Stimulated activated CD4-positive, alpha-beta T cell treated with anti-CD3 and anti-CD28 coated beads, Interleukin-15, amount 100 ng/mL, for 48 hours (primary cell): ENCODE measurements around the gene AOC1.

Source experiments
- DNase-seq, 2 donors: peaks; one replicate each; pipeline ENCODE4 v3.0.0-alpha.2; 2020; ENCODE audit warnings: low read depth in 2 of 2

Gene AOC1

DNA sequence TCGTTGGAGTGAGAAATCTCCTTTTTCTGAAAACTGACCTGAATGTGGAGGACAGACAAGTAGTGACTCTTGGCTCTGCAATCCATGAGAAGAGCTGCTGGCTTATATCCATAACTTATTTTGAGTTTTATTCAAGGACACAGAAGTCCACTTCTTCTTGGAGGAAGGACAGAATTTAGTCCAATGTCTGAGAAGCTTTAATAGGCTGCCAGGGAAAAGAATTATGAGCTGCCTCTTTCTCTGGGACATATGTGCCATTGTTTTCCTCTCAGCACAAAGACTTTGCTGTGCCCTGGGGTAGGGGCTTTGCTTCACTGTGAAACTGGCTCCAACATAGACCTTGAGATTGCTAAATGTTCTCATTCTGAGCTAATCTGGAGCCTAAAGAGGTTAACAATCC, 20.5 kb upstream of the AOC1 start:
- DNase-seq: no peak

- no peak for DNase-seq
Measured at GRCh38 chr7:150835019-150835418, 17.3 kb upstream of the AOC1 start.

DNA sequence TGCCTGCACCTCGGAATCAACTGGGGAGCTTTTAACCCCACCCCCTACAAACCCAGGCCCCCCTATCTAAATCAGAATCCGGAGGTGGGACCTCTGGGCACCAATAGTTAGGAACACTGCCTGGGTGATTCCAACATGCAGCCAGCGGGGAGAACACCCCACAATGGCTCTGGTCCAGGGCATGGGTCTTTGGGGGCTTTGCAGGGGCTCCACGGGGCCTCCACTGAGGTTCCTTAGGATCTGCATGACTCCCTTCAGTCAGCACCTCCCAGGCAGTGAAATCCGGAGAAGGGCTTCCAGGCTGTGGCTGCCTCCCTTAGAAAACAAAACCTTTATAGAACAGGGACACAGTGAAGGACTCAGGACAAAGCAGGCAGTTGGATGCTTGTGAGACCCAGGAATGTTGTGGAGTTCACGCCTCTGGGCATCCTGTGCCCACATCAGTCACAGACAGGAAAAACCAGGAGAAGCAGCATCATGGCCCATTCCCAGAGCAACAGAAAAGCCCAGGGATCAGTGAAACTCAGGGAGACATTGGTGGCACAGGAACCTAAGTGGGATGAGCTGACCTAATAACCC, 16.5 kb upstream of the AOC1 start:
- no peak for DNase-seq

GRCh38 chr7:150838965-150839650, 13.2 kb upstream of the AOC1 start:
- no peak for DNase-seq

DNA sequence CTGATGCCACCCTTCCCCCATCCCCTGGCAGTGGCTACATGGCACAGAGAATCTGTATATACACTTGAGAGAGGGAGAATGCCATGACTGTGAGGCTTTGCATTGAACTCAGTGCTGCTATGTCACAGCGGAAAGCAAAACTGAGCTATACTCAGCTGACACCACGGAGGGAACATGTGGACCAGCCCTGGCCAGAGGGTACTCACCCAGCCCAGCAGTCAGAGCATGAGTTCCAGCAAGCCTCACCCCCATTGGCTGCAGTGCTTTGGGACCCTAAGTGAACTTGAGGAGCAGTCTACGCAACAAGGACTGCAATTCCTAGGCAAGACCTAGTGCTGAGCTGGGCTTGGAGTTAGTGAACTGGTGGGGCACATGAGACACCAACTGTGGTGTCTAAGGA, 10.3 kb upstream of the AOC1 start:
- no peak for DNase-seq

GRCh38 chr7:150842716-150843115, 9.6 kb upstream of the AOC1 start:
- DNase-seq: no peak

DNA sequence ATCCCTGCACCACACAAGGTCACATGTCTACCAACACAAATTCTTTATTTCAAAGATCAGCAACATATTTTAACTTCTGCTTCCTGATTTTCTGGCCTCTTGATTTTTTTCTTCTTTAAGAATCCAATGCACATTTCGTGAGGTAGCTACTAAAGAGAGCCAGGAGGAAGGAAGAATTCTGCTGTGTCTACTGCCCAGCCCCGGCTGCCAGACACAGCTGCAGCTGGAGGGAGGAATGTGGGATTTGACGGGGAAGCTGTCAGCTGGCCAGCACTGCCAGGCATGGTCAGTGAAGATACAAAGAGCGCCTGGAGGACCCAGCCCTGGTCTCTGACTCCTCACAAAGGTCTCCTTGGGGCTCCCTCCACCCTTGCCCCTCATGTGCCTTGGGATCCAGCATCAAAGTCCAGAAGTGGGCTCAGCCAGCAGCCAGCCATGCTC, 6.9 kb upstream of the AOC1 start:
- no peak for DNase-seq

GRCh38 chr7:150846291-150847115, 5.8 kb upstream of the AOC1 start:
- DNase-seq: no peak

DNA sequence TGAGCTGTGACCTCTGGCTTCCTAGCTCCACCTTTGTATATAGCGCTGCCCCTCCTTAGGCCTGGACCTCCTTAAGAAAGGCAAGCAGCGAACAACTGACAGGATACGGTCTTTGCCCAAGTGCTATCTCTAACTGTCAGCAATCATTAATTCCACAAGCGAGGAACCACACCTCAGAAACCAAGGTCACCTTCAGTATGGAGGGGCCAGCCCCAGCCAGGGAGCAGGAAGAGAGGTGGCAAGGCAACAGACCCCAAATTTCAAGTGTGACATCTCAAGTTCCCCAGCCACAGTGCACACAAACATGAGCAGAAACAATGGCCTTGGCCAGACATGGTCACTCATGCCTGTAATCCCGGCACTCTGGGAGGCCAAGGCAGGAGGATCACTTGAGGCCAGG, 4.8 kb upstream of the AOC1 start:
- DNase-seq: no peak

DNA sequence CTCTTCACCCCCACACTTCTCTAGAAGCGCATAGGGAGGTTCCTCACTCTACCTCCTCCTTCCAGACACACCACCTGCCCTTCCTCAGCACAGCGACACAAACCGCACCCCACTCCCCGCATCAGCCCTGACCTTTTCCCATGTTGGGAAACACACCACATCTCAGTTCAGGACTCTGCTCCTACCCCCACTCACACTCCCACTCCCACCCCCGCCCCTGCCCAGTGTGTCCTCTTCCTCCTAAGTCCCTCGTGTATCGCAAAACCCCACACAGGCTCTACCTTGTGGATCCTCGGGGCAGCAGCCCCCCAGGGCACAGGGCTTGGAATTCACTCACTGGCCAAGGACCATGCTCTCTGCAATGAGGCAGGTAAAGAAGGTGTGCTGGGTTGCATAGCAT, 4.2 kb upstream of the AOC1 start:
- no peak for DNase-seq

- no peak for DNase-seq
Measured at GRCh38 chr7:150848561-150849115, 3.7 kb upstream of the AOC1 start.

DNA sequence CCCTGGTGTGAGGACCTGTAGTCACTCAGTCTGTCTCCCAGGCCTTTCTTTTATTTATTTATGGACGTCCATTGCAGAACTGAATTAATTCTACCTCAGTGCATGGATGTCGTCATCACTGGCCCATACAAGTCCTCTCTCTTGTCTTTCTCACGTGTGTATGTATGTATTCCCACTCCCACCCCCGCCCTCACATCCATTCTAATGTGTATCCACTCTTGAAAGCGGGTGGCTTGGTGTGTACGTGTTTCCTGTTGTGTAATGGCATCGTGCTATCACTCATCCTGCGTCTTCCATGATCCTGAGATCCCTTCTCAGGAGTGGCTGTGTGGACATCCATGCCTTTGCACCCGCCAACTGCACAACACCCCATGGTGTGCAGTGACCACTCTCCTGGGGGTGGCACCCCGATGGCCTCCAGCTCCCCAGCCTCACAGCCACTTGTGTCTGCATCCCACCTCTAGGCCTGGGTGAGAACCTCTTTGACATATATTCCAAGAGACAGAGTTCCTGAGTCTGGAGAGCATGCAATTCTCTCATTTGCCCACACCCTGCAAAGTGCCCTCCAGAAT, 3.0 kb upstream of the AOC1 start:
- no peak for DNase-seq

DNA sequence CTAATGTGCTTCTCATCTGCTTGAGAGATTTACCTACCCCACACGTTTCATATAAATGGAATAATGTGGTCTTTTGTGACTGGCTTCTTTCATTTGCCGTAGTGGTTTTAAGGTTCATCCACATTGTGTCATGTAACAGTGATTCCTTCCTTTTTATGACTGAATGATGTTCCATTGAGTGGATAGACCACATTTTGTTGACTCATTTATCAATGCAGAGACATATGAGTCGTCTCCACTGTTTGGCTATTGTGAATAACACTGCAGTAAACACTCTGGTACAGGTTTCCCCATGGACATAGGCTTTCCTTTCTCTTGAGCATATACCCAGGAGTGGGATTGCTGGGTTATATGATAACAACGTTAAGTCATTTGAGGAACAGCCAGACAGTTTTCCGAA, 2.0 kb upstream of the AOC1 start:
- DNase-seq: no peak

DNA sequence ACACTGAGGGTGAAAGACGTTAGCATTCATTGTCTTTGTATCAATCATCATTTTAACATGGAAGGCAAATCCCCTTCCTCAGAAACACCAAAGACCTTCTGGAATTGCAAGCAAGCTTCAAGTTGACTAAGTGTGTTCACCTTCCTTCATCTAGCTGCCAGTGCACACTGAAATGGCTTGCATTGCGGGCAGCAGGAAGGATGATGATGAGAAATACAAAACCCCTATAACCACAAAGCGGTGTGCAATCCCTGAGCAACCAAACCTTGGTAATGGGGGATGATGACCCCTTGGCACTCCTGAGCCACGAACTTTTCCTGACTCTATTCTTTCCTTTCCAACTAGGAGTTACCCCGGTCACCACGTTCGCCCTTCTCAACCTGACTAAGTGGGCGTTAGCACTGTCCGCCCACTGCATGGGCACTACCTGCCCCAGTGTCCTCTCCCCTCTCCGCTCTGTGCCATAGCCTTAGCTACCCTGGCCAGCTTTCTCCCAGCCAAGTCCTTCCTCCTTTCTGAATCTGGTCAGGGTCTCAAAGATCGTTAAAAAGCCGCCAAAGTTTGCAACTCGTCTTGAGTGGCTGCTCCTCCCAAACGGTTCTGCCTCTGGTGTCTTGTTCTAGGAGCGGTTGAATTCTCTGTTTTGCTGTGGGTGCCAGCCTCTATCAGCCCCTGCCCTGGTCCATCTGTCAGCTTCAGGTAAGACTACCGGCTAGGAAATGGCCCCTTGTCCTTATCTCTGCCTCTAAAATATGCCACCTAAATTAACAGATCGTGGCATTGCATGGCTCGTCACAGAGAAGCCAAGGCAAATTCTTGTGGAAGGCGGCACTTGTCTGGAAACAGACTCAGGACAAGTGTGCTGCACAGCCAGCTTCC, 586 bp upstream of the AOC1 start:
- no peak for DNase-seq

GRCh38 chr7:150854066-150855000, 2.0 kb downstream of the AOC1 start:
- DNase-seq: no peak

DNA sequence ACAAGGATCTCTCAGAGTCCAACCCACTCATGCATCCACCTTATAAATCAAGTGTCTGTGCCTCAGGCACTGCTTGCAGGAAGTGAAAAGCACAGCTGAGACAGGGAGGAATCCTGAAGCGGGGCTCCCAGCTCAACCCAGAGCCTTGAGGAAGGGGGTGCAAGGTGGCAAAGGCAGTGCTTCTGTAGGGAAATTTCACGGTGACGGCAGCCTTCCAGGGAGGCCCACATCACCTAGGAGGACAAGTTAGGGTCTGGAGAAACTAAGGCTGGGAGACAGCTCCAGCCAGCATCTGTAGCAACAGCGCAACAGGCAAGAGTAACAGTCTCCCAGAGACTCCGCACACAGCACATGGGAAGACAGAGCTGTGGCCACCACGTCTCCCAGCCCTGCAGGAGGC, 2.7 kb downstream of the AOC1 start:
- no peak for DNase-seq

- DNase-seq: no peak
Measured at GRCh38 chr7:150855476-150856302, 3.4 kb downstream of the AOC1 start.

DNA sequence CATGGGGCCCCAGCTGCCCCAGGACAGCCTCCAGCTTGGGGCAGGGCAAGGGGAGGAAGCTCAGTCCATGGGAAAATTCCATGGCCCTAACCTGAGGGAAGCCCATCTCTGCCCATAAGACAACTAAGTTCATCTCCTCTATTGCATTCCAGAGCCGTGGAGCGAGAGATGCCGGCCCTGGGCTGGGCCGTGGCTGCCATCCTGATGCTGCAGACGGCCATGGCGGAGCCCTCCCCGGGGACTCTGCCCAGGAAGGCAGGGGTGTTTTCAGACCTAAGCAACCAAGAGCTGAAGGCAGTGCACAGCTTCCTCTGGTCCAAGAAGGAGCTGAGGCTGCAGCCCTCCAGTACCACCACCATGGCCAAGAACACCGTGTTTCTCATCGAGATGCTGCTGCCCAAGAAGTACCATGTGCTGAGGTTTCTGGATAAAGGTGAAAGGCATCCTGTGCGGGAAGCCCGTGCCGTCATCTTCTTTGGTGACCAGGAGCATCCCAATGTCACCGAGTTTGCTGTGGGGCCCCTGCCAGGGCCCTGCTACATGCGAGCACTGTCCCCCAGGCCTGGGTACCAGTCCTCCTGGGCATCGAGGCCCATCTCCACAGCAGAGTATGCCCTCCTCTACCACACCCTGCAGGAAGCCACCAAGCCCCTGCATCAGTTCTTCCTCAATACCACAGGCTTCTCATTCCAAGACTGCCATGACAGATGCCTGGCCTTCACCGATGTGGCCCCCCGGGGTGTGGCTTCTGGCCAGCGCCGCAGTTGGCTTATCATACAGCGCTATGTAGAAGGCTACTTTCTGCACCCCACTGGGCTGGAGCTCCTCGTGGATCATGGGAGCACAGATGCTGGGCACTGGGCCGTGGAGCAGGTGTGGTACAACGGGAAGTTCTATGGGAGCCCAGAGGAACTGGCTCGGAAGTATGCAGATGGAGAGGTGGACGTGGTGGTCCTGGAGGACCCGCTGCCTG, 4.3 kb downstream of the AOC1 start:
- DNase-seq: no peak
